ENCODE data around the gene AK1.

AK1 gene

GRCh38 chr9:127875306-127875966 is 2.0 kb downstream of the AK1 start:
- TF ChIP-seq, protein P1, sequence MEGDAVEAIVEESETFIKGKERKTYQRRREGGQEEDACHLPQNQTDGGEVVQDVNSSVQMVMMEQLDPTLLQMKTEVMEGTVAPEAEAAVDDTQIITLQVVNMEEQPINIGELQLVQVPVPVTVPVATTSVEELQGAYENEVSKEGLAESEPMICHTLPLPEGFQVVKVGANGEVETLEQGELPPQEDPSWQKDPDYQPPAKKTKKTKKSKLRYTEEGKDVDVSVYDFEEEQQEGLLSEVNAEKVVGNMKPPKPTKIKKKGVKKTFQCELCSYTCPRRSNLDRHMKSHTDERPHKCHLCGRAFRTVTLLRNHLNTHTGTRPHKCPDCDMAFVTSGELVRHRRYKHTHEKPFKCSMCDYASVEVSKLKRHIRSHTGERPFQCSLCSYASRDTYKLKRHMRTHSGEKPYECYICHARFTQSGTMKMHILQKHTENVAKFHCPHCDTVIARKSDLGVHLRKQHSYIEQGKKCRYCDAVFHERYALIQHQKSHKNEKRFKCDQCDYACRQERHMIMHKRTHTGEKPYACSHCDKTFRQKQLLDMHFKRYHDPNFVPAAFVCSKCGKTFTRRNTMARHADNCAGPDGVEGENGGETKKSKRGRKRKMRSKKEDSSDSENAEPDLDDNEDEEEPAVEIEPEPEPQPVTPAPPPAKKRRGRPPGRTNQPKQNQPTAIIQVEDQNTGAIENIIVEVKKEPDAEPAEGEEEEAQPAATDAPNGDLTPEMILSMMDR (IDR thresholded peaks at IDR 0.05; ENCODE audit: extremely low read depth, missing control alignments): no peak
- no peak for DNase-seq (ENCODE audit: low spot score)

DNA sequence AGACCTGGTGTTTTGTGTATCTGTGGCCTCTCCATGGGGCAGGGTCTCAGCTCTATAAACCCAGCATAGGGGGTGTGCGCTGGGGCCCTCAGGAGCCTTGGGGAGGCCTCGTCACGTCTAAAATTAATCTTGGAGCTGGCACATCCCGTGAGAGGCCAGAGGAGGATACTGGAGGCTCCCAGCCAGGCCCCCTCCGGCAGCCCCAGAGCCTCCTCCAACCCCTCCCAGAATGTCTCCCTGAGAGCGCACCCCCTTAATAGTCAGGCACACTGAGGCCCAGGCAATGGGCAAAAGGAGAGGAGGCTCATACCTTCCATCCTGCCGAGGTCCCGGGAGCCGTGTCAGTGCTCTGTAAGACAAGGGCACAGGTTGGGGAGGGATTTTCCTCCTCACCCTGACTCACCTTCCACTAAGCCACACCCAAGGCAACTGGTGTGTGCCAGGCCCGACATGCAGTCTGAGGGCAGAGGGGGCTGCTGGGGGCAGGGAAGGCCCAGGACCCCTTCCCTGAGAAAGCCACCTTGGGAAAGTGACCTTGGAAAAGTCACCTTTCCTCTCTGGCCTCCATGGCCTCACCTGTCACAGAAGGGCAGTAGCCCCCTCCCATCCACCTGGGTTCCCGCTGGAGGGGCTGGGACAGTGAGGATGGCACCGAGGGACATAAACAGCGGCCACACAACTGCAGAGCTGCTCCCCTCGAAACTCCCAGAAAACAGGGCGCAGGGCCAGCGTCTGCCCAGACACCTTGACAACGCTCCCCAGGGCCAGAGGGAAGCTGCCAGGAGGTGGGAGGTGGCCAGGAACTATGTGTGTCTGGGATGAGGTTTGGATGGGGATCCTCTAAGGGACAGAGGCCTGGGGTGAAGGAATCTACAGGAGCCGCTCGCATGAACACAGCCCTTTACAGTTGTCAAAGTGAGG is 2.9 kb downstream of the AK1 start:
- TF ChIP-seq, protein P1 (IDR thresholded peaks at IDR 0.05; ENCODE audit: extremely low read depth, missing control alignments): no peak
- DNase-seq (ENCODE audit: low spot score): no peak

- no peak for DNase-seq (ENCODE audit: low spot score)
- TF ChIP-seq, protein P1 (IDR thresholded peaks at IDR 0.05; ENCODE audit: extremely low read depth, missing control alignments): no peak
Observed at GRCh38 chr9:127873886-127874285, 3.6 kb downstream of the AK1 start.

DNA sequence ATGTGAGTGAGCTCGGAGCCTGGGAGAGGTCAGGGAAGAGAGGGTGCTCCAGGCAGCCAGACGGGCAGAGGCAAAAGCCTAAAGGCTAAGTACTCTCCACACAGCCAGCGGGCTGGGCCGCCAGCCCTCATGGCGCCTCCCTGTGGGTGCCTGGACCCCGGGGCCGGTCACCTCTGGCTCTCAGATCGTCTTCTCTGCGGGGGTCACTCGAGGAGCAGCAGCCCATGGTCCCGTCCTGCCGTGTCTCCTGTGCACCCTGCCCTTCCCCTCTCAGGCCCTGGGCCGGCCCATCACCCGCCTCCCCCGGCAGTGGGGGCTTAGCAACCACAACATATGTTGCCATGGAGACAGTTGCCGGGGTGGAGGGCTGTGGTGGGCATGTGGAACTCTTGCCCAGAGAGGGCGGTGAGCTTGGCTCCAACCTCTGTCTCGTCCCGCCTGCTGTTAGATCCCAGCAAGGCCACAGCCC is 4.2 kb downstream of the AK1 start:
- TF ChIP-seq, protein P1 (IDR thresholded peaks at IDR 0.05; ENCODE audit: extremely low read depth, missing control alignments): no peak
- DNase-seq (ENCODE audit: low spot score): no peak

- TF ChIP-seq, protein P1 (IDR thresholded peaks at IDR 0.05; ENCODE audit: extremely low read depth, missing control alignments): no peak
- DNase-seq (ENCODE audit: low spot score): no peak
Observed at GRCh38 chr9:127872369-127873222, 4.9 kb downstream of the AK1 start.

GRCh38 chr9:127871531-127871930 is 5.9 kb downstream of the AK1 start:
- TF ChIP-seq, protein P1 (IDR thresholded peaks at IDR 0.05; ENCODE audit: extremely low read depth, missing control alignments): no peak
- no peak for DNase-seq (ENCODE audit: low spot score)
